Forelimb muscle (tissue), 1 donor: ENCODE measurements around the gene C2orf92. TPM values are rescaled to one million over a fixed set of nuclear protein-coding genes. Genes with fewer than 3 reads are reported as not detected.
"Not testable (repeated sequence)": the region's sequence is repeated elsewhere in the genome, so short reads cannot be mapped to it uniquely, and the experiment has no call there.

ENCODE experiments used
- DNase-seq: peaks from one replicate; pipeline ENCODE4 v3.0.0-alpha.2; 2013; ENCODE audit warnings: low read depth
- polyA plus RNA-seq: library from polyadenylated mRNA; unstranded; fragments of 120-200 nt; gene quantifications from one replicate; pipeline ENCODE4 v1.2.1, GENCODE V29; 2013; ENCODE audit not compliant: insufficient read length

The C2orf92 gene
- 20.7 TPM for polyA plus RNA-seq

DNA sequence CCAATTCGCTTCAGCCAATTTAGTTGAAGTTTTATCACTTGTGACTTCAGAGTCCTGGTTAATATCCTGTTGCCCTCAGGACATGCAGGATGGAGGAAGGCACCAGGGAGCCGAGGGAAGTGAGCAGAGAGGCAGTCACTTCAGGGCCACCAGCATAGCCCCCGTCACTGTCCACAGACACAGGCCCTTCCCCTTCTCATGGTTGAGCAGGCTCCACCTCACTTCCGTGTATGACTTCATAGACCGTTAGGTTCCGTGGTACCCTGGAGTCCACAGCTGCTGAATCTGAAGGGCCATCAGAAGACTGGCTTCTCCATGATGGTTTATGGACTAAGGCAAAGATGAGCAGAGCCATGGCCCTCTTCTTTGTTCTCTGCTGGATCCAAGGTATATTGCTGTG lies at the start of gene C2orf92:
Gene C2orf92 (plus strand): TSS at position 266 of the 400 bp plus-strand sequence. CDS start 76 bp downstream, at position 342.
- no peak for DNase-seq

DNA sequence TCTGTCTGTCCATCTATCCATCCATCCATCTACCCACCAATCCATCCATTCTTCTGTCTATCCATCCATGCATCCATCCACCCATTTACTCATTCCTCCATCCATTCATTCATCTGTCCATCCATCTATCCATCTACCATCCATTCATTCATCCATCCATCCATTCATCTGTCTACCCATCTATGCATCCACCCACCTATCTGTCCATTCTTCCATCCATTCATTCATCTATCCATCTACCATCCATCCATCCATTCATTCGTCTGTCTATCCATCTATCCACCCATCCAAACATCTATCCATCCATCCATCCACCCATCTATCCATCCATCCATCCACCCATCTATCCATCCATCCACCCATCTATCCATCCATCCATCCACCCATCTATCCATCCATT lies 49.0 kb upstream of the C2orf92 start:
- not testable (repeated sequence) for DNase-seq

DNA sequence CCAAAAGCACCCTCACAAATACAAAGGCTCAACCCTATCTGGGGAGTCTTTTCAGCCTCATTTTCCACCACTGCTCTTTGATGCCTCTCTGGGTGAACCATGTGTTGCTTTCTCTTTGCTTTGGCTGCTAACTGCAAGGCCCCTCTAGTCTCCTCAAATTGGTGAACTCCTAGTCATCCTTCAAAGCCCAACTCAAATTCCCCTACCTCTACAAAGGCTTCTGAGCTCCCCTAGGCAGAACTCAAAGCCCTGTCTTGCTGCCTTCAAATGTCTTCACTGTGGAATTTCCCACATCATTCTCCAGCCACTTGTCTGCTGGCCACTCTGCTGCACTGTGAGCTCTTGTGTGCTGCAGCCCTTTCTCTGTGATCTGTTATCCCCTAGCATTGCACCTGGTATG lies 46.5 kb upstream of the C2orf92 start:
- DNase-seq: not testable (repeated sequence)

DNA sequence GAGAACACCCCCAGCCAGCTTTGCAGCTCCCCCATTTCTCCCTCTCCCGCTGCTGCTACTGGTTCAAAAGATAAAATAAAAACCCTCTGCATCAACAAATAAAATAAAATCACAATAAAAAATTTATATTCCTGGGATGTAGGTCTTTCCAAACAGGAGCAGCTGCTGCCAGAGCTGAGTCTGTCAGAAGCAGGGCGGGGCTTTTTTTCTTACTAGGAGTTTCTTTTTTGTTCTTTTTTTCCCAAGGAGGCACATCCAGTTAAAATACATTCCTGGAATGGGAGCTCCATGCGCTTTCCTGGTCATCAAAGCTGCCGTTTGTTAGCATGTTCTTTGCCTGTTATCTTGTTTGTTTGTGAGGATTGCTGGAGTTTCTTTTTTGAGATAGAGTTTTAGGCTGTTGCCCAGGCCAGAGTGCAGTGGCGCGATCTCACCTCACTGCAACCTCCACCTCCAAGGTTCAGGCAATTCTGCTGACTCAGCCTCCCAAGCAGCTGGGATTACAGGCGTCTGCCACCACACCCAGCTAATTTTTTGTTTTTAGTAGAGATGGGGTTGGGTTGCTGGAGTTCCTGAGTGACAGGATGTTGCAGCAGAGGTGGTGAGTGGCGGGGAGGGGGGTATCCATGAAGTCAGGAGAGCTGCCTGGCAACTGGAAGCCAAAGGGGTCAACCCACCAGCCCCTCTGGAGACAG lies 44.0 kb upstream of the C2orf92 start:
- not testable (repeated sequence) for DNase-seq

DNA sequence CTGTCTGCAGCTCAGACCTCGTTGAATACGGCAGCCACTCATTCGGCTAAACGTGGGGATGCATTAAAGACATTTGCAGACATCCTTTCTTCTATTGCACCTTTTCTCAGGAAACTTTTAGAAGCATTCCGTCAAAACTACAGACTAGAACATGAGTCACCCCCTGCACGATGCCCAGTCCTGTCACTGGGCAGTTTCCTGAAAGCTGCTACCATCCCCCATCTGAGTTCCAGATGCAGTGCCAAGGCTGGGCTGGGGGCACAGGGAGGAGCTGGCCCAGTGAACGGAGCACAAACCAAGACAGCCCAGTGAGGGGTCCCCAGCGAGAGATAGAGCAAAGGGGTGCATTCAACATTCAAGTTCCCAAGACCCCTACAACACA lies 43.5 kb upstream of the C2orf92 start:
- DNase-seq: not testable (repeated sequence)

DNA sequence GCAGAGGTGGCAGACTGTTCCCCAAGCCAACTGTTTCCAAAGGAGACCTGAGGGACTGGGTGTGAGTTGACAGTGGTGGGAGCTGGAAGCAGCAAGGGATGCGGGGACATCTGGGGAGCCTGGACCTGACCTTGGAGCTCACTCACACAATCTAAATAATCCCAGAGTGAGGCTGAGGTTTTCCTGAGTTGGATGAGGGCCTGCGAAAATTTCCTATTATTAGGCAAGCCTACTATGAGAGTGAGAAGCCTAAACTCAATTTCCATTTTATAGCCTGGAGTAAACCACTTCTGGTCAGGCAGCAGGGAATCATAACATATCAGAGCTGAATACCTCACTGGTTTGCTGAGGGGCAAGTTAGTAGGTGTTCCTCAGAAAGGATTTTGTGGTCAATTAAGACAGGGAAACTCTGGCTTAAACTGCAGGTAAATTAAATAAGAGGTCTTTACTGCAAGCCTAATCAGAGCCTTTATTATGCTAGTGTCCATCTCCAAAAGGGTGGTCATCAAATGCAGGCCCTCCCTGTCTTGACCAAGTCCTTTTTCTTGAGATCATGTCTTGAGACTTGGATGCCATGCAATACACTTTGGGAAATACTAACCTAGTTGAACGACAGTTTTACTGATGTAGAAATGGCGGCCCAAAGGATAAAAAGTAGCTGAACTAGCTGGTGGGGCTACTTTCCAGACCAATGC lies 25.3 kb upstream of the C2orf92 start:
- DNase-seq: no peak

DNA sequence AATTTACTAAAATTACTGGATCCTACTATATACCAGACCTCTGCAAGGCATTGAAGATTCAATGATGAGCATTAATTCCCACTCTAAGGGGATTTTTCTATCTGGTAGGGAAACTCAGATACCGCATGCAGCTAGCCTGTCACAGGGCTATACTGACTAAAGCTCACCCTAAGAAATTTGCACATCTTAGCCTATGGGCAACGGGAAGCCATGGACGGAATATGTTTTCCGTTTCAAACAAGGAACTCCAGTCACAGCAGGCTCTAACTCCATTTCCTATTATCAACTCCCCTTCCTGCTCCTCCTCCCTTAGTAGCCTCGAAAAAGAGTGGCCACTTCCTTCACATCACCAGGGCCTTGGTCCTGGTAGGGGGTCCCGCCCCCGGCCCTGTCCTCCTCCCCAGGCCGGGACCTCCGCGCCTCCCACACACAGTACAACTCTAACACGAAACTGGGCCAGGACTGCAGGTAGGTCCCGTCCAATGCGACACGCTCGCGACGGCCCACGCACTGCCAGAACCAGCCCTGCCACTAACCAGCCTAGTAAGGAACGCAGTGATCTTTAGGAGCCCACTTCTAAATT lies 24.3 kb upstream of the C2orf92 start:
- no peak for DNase-seq

DNA sequence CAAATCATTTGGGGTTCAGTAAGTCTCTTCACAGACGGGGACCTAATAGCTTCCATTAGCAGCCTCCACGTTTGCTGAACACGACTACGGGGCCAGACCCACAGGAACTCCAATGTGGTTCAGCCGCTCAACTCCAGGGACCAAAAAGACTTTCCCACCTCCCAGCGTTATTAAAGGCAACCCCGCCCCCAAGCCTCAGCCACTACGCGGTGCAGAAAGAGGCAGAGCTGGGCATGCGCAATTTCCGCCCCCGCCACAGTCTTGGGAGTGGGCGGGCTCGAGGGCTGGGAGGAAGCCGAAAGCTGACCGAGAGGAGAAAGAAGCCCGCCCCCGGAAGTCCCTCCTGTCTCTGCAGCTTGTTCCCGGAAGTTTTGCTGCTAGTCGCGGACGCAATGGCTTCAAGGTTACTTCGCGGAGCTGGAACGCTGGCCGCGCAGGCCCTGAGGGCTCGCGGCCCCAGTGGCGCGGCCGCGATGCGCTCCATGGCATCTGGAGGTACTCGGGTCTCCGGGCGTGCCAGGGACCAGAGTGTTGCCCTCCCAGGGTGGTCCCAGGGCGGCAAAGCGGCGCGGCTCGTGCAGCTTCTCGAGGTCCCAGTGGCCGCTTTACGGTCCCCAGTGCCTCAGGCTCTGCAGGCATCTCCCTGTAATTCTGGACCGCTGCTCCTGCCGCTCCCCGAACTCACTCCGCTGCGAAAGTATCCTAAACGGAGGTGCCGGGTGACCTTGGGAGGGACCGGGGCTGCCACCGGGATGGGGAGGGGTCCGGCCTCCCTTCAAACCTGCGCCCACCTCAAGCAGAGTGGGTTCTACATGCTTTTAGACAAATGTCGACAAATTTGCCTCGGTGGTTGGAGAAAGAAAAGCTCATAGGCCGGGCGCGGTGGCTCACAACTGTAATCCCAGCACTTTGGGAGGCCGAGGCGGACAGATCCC lies 23.6 kb upstream of the C2orf92 start, which contains the start of gene COX5B:
Gene COX5B (plus strand): TSS at position 368 of the 935 bp plus-strand sequence. CDS start 25 bp downstream, at position 393.
- peak; percentile 93 for DNase-seq

DNA sequence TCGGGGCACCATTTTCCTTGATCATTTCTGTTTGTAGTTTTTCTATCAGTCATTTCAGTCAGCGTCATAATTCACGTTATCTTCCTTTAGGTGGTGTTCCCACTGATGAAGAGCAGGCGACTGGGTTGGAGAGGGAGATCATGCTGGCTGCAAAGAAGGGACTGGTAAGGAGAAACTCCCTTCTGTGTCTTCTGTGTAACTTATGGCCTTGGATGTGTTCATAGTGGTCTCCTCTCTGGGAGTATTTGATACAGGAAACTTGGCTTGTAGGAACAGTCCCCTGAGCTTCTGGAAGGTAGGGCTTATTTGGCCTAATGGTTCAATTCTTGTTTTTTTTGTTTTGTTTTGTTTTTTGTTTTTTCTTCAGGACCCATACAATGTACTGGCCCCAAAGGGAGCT lies 22.5 kb upstream of the C2orf92 start:
- DNase-seq: no peak

DNA sequence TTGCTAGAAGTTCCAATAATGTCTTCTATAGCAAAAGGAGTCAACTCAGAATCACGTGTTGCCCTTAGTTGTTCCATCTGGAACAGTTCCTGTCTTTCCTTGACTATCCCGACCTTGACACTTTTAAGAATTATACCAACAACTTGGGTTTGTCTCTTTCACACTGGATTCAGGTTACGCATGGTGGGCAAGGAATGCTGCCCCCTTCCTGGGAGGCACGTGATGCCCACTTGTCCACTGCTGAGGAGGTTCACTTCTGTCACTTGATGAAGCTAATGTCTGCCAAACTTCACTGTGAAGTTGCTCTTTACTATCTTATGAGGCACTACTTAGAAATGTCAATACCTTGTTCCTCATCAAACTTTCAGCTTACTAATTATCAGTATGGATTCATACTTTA lies 18.4 kb upstream of the C2orf92 start:
- no peak for DNase-seq

DNA sequence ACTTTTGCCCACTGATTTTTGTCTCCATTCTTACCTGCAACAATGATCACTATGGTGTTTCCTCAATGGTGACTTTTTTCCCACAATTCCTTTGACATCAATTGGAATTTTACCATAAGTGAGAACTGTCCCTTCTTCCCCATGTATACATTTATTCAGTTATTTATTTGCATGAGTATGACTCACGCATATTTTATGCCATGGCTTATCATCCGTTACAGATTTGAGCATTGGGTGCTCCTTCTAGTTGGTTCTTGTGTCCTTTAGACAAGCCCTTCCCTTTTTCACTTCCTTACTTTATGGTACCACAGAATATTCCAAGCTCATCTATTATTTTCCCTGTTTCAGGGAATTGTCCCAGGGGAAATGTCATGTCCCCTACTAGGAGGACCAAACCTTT lies 16.0 kb upstream of the C2orf92 start:
- no peak for DNase-seq

DNA sequence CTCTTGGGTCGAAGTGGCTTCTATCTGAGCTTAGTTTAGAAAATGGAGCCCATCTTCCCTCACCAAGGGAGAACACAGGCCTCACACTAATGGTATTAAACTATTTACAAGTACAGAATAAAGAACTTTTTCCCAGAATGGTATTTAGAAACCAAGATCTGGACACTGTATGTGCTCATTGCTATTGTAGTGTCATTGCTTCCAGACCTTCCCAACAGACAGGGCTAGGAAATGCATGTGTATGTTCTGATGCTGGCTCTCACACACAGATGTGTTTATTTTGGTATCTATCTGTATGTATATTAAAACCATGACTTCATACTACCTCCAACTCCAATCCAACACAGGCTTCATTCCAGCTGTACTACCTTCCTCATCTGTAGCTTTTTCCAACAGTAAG lies 15.6 kb upstream of the C2orf92 start:
- no peak for DNase-seq

DNA sequence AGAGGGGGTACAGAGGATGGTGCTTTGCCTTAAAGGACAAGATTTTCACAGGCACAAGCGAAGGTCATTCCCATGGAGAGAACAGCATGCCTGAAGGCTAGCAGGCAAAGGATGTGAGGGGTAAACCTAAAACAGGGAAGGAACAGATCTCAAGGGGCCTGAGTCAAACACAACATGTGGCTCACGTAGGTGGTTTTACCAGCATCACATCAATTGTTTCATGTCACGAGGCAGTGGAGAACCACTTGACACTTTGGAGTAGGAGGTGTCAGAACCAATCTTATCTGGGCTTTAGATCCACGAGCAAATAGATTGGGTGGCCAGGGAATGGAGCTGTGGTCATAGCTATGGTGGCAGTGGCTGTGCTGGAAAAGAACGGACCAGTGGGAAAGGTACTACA lies 15.2 kb upstream of the C2orf92 start:
- no peak for DNase-seq

DNA sequence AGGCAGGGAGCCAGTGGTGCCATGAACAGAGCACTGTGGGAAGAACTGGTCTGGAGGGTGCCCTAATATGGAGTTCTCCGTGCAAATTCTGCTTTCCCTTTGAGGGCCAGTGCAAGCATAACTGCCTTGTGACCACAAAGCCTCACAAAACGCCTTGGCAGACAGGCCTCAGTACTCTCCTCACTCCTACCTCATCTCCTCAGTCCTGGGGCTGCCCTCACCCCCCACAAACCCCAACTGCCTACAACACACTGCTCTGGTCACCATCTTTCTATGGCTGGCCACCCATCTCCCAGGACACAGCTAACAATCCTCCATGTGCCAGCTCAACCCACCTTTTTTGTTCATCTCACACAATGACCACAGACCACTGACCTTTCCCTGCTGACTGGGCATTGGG lies 14.7 kb upstream of the C2orf92 start:
- DNase-seq: no peak

DNA sequence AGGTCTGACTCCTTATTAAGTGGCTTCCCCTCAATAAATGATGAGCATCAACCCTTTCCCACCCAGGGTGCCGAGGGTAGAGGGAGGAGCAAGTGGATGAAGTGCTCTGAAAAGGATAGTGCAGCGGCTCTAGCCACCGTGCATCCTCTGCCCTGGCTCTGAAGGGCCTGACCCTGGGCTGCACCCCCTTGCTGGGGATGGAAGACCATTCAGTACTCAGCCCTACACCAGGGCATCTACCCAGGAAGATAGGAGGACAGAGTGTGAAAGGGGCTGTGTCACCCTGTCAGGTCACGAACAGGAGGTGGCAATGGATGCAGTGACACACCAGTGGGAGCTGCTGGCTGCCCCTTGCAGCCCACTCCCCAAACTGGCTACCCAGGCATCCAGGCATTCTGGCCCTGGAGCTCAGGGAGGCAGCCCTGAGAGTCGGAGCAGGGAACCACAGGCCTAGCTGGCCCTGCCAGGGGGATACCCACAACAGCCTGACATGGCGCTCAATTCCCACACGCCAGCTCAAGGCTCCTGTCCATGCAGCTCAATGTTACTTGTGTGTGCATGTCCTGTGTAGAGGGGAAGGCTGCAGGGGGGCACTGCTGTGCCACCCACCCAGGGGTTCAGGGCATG lies 13.3 kb upstream of the C2orf92 start:
- DNase-seq: no peak

DNA sequence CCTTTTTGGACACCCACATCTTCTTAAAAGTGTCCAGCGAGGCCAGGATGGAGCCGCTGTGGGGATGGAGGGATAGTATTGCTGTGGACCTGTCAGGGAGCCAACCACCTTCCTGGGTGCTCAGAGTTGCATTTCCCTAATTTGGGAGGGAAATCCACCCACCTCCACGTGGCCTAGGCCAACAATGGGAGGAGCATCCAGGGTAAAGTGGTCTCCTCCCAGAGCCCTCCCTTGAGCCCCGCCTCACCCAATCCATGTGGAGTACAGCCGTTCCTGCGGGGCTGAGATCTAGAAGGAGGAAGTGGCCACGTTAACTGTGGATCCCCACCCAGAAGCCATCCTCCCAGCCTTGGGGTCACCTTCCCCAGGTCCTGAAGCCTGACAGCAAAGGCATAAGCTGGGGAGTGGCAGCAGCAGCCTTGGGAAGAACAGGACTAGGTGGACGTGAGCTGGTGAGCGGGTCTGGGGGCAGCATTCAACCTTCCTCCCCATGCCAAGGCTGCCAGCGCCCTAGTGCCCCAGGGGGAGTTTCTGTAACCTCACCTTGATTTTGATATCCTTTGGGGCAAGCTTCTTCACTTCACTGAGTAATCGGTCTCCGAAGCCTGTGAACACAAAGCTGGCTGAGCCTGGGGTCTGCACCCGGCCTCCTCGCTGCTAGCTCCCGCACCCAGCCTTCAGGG lies 12.5 kb upstream of the C2orf92 start:
- no peak for DNase-seq

DNA sequence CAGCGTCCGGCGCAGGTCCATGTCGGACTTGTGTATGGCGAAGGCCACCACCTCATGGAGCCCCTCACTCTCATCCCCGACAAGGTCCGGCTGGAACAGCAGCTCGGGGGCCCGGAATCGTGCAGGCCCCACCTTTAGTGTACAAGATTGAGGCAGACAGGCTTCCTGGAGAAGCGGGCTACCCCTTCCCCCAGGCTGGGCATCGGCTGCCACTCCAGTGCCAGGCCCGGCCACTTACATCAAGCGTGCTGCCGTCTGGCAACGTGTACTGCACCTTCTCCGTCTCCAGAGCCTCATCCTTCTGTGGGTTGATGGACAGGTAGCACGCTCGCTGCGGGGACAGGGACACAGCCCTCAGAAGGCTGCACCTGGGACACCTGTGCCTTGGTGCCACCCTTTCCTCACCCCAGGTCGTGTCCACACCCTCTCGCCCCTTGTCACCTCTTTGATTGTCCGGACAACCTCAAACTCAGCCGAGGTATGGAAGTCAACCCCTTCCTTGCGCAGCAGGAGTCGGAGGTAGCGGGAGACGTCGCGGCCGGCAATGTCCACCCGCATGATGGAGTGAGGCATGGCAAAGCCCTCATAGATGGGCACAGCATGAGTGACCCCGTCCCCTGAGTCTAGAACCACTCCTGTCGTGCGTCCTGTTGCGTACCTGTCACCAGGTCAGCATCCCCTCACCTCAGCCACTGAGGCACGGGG lies 11.4 kb upstream of the C2orf92 start:
- DNase-seq: no peak

DNA sequence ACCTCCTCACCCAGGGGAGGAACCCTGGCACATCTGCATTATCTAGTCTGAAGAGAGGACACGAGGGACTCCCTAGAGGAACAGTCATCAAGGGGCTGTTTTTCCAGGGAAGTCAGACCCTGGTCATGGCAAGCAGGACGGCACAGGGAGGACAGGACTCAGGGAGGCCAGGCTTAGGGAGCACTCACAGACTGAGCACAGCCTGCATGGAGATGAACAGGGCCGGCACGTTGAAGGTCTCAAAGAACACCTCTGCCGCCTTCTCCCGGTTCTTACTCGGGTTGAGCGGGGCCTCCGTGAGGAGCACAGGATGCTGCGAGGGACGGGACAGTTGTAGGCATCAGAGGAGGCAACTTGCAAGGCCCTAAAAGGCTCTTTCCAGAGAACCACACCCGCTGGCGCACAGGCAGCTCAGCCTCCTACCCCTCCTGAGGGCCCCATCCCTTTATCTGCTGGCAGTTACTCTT lies 10.8 kb upstream of the C2orf92 start:
- DNase-seq: no peak

DNA sequence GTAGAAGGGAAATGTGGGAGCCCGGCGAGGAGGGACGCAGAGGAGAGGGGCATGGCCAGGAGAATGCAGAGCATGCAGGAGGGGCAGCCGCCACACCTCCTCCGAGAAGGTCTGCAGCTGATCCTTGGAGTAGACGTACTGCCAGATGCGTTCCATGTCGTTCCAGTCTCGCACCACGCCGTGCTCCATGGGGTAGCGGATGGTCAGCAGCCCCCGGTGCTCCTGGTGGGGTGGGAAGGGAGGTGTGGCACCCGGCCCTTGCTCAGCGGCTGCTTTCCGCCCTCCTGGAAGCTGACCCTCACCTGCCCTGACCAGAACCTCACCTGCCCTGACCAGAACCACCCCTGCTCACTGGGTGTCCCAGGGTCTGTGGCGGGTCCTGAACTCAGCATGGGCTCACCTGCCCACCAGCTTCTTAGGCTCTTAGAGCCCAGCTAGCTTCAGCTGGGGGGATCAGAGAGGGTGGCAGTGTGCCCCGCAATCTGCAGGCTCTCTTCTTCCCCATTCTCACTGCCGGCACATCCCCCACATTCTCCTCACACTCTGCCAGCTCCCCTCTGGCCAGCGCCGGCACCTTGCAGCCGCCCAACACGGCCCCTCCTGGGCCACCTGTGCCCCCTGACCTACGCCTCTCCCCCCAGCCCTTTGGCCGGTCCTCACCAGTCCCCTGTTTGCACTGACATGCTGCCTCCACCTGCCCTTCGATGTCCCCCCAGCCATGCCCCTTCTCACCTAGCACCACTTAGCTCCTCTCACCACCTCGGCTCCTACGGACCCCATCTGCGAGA lies 10.1 kb upstream of the C2orf92 start:
- DNase-seq: no peak
